ENCODE results near the gene YTHDC2. TPM values are rescaled to one million over a fixed set of nuclear protein-coding genes. Genes with fewer than 3 reads are reported as not detected.

YTHDC2 gene
- total RNA-seq = 10 to 100 TPM; 12.6 to 20.3 TPM
- long read RNA-seq, partial matches to known transcripts = 3 of 7 reads
- long read RNA-seq, other reads (novel, unspliced or antisense) = 3 of 7 reads

- DNase-seq = peak; percentile 92
- intact Hi-C loops (cut with DNase I) = loop anchor here in 1 of 2 donors (2.0 to 5.0 kb wide), 3 partner anchors 133 to 516 kb away; no protein-coding TSS in a partner anchor
These were observed at the start of gene YTHDC2 for GRCh38 chr5:113513384-113514288. Gene YTHDC2, plus strand, starts transcription at chr5:113513694. Its CDS starts 202 bp downstream, at chr5:113513896.

GRCh38 chr5:113474100-113474728, 39.3 kb upstream of the YTHDC2 start:
- DNase-seq (no peak), ATAC-seq (peak in 1 of 2 donors; percentile 77)
- intact Hi-C loops (cut with DNase I) = no loop called here

More at GRCh38 chr5:113513384-113514288, at the start of gene YTHDC2:
- ATAC-seq = peak; percentile 99

DNA sequence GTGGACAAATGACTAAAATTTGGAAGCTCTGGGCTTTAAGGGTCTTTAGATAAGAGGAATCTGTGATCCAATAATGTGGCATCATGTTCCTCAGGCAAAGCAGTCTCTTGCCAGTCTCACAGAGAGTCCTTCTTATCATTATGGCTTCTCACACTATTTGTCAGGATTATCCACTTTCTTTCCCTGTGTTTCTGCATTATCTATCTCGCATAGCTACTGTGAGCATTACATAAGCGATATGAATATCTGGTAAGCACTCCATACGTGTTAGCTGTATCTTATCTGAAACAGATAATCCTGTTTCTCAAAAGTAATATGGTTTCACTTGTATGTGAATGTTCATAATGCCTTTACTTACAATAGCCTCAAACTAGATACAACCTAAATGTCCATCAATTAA, 34.8 kb upstream of the YTHDC2 start:
- no peak for ATAC-seq
- no peak for DNase-seq
- intact Hi-C loops (cut with DNase I) = no loop called here

DNA sequence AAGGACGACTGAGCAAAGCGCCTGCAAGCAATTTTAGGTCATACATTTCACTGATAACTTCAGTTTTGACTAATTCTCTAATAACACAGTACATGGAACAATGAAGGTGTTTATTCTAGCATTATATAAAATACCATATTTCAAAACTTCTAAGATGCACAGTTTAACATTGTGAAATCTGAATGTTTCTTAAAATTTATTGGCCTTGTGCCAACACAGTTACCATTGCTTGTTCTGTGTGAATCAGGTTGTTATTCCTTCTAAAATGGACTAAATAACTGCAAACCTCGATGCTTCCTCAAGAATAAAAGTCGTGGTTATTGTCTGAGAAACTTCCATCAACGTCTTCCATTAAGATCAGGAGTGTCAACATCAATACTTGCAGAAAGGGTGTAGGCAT, 33.3 kb upstream of the YTHDC2 start:
- no peak for ATAC-seq
- intact Hi-C loops (cut with DNase I) = no loop called here
- DNase-seq = no peak

- no peak for DNase-seq
- peak; percentile 11 to 12 for ATAC-seq
- intact Hi-C loops (cut with DNase I) = no loop called here
These were observed 26.1 kb upstream of the YTHDC2 start for GRCh38 chr5:113487416-113487780.

- DNase-seq = peak; percentile 88
- intact Hi-C loops (cut with DNase I) = no loop called here
- peak; percentile 95 to 97 for ATAC-seq
These were observed 25.5 kb upstream of the YTHDC2 start, which contains the start of gene MCC for GRCh38 chr5:113487781-113488644. Gene MCC, minus strand, starts transcription at chr5:113488453.

GRCh38 chr5:113488645-113489184, 24.8 kb upstream of the YTHDC2 start:
- intact Hi-C loops (cut with DNase I) = no loop called here
- peak; percentile 12 to 25 for ATAC-seq
- DNase-seq = no peak

- ATAC-seq = peak; percentile 33 to 91
- intact Hi-C loops (cut with DNase I) = no loop called here
- DNase-seq = peak; percentile 28
These were observed 24.2 kb upstream of the YTHDC2 start for GRCh38 chr5:113489299-113489698.

DNA sequence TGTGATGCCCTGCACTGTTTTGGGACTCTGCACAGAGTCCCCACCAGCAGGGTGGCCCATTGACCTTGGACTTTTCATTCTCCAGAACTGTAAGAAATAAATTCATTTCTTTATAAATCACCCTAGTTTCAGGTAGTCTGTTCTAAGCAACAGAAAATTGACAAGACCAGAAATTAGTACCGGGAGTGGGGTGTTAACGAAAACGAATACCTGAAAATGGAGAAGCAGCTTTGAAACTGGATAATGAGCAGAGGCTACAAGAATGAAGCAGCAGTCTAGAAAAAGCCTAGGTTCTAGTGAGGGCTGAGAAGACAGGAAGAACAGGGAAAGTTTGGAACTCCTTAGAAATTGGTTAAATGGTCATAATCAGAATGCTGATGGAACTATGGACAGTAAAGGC, 23.2 kb upstream of the YTHDC2 start:
- intact Hi-C loops (cut with DNase I) = no loop called here
- no peak for DNase-seq
- ATAC-seq = no peak

DNA sequence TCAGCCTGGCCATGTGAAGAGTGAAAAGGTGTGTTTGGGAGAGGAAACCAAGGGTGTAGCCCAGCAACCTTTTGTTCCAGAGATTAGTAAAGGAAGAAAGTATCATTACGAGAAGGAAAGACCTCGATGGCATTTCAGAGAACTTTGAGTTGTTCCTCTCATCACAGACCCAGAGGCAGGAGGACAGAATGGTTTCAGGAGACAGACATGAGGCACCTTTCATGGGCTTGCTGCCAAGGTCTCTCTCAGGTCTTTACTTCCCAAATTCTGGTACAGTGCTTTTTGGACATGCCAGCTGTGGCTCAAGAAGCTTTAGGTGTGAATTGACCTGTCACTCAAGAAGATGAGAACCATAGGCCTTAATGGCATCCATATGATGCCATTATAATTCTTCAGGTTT, 22.5 kb upstream of the YTHDC2 start:
- intact Hi-C loops (cut with DNase I) = no loop called here
- DNase-seq = no peak
- no peak for ATAC-seq

DNA sequence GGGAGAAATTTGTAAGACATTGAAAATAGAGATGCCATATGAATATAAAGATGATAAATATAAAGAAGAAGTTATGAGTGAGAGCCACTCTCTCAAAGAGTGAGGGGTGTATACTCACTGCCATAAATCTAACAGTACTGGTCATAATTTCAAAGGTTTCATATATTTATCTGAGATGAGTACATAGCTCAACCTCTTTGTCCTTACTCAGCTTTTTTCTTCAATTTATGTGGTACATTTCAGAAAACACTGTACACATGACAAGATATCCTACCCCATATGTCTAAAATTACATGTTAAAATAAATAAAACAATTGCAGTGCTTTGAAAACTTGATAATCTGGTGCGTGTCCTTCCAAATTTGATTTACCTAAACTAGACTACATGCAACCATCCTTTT, 20.0 kb upstream of the YTHDC2 start:
- ATAC-seq (no peak), DNase-seq (no peak)
- intact Hi-C loops (cut with DNase I) = no loop called here

DNA sequence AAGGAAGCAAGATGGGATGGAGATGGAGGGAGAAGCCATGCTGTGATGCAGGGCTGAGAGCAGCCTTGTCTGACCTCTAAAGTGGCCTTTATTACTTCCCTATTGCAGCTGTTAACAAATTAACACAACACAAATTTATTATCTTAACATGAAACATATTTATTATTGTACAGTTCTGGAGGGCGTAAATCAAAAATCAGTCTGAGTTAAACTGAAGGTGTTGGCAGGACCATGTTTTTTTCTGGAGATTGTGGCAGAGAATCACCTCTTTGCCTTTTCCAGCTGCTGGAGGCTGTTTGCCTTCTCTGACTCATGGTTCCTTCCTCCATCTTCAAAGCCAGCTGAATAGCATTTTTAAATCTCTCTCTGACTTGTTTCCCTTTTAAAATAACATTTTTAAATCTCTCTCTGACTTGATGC, 18.1 kb upstream of the YTHDC2 start:
- intact Hi-C loops (cut with DNase I) = no loop called here
- ATAC-seq (peak in 1 of 2 donors; percentile 77), DNase-seq (no peak)

DNA sequence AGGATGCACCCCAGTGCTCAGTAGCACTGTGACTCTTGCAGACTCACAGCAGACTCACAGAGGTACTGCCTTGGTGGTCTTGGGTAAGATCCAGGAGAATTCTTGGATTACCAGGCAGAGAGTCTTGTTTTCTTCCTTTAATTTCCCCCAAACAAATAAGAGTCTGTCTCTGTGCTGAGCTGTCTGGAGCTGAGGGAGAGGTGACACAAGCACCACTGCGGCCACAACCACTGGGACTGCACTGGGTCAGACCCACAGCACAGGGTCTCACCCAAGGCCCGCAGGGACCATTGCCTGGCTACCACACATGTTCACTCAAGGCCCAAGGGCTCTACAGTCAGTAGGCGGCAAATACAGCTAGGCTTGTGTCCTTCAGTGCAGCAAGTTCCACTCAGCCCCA, 11.4 kb upstream of the YTHDC2 start:
- DNase-seq (no peak), ATAC-seq (no peak)
- intact Hi-C loops (cut with DNase I) = loop anchor here (5.0 to 10.0 kb wide), 2 partner anchors 120 to 127 kb away; no protein-coding TSS in a partner anchor

- intact Hi-C loops (cut with DNase I) = loop anchor here (5.0 to 10.0 kb wide), 2 partner anchors 121 to 128 kb away; no protein-coding TSS in a partner anchor
- DNase-seq = no peak
- ATAC-seq = no peak
These were observed 10.3 kb upstream of the YTHDC2 start for GRCh38 chr5:113503146-113503545.

GRCh38 chr5:113505181-113505580, 8.3 kb upstream of the YTHDC2 start:
- intact Hi-C loops (cut with DNase I) = loop anchor here in 1 of 2 donors (10.0 kb wide), 1 partner anchor 130 kb away; no protein-coding TSS in a partner anchor
- DNase-seq (no peak), ATAC-seq (no peak)

DNA sequence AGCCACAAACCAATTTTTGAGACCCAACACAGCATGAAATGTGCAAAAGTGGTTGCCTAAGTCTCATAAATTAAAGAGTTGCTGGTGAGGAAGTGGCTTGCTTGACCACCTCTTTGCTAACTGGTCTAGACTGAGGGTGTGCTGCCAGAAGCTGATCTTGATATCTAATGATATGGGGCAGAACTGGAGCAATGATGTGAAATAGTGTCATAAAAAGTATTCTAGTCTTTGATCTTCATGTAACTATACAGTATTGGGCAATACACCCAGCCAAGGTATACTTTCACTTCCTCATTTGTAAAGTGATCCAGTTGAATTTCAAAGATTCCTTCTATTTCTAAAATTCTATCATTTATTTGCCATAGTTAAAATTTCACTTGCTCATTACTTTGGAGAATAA, 5.9 kb upstream of the YTHDC2 start:
- ATAC-seq (no peak), DNase-seq (no peak)
- intact Hi-C loops (cut with DNase I) = loop anchor here in 1 of 2 donors (10.0 kb wide), 1 partner anchor 133 kb away; no protein-coding TSS in a partner anchor

DNA sequence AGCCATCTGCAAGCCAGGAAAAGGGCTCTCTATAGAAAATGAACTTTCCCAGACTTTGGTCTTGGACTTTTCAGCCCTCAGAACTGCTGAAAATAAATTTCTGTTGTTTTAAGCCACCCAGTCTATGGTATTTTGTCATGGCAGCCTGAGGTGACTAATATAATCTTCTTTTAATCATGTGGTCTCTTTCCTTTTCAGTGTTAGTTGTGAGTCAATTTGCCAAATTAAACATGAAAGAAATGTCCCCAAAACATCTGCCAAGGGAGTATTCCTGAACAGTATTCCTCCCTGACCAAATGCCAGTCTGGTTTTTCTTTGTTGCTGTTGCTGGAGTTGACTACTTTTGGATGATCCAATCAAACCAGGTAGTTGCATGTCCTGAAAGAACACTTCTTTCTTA, 4.7 kb upstream of the YTHDC2 start:
- intact Hi-C loops (cut with DNase I) = loop anchor here in 1 of 2 donors (10.0 kb wide), 1 partner anchor 134 kb away; no protein-coding TSS in a partner anchor
- ATAC-seq = no peak

DNA sequence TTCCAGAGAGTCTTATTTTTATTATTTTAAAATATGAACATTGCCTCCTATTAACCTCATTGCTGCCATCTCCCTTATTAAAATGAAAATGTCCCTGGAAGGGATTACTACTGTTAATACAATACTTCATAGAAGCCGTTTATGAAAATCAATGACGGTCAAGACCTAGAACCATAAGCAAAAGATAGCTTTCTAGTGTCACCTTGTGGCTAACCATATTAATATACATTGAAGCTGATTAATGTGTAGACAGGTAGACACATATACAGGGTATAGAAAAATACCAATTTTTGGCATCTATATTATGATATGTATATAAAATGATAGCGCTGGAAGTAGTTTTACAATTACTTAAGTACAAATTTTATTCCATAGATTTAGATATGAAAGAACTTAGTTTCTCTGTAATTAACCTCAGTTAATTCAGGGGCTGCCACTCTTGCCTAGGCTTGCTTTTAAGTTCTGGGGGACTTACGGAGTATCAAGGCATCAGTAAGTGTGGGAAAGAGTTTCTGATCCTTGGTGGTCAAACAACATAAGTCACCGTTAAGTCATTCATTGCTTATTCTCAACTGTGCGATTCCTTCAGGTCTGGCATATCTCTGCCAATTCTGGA, 2.5 kb upstream of the YTHDC2 start:
- no peak for DNase-seq
- intact Hi-C loops (cut with DNase I) = loop anchor here in 1 of 2 donors (5.0 kb wide), 2 partner anchors 174 to 514 kb away; no protein-coding TSS in a partner anchor
- no peak for ATAC-seq

More for the DNA sequence above, 4.7 kb upstream of the YTHDC2 start:
- no peak for DNase-seq

Data from left cardiac atrium (tissue), 4 donors.